ENCODE data around the gene BTBD18.

Gene BTBD18

GRCh38 chr11:57773026-57773598 lies 21.5 kb upstream of the BTBD18 start:
- DNase-seq (ENCODE audit: low spot score): no peak

GRCh38 chr11:57772562-57772961 lies 20.9 kb upstream of the BTBD18 start:
- no peak for DNase-seq (ENCODE audit: low spot score)

- DNase-seq (ENCODE audit: low spot score): no peak
Measured at GRCh38 chr11:57771365-57771764, 19.7 kb upstream of the BTBD18 start.

GRCh38 chr11:57770793-57771192 lies 19.2 kb upstream of the BTBD18 start:
- DNase-seq (ENCODE audit: low spot score): no peak

- DNase-seq (ENCODE audit: low spot score): no peak
Measured at GRCh38 chr11:57764972-57765371, 13.4 kb upstream of the BTBD18 start.

GRCh38 chr11:57764566-57764965 lies 12.9 kb upstream of the BTBD18 start:
- no peak for DNase-seq (ENCODE audit: low spot score)

GRCh38 chr11:57764021-57764420 lies 12.4 kb upstream of the BTBD18 start:
- DNase-seq (ENCODE audit: low spot score): no peak

GRCh38 chr11:57763568-57763967 lies 11.9 kb upstream of the BTBD18 start:
- no peak for DNase-seq (ENCODE audit: low spot score)

GRCh38 chr11:57762235-57762861 lies 10.7 kb upstream of the BTBD18 start:
- DNase-seq (ENCODE audit: low spot score): no peak

- DNase-seq (ENCODE audit: low spot score): no peak
Measured at GRCh38 chr11:57761301-57762234, 9.9 kb upstream of the BTBD18 start, which contains the start of gene CTNND1. Gene CTNND1, plus strand, starts transcription at chr11:57761802. Its CDS starts 29,677 bp downstream, at chr11:57791479.

GRCh38 chr11:57758174-57758573 lies 6.6 kb upstream of the BTBD18 start:
- no peak for DNase-seq (ENCODE audit: low spot score)

- no peak for DNase-seq (ENCODE audit: low spot score)
Measured at GRCh38 chr11:57752954-57753353, 1.3 kb upstream of the BTBD18 start.

- no peak for DNase-seq (ENCODE audit: low spot score)
Measured at GRCh38 chr11:57751176-57751575, 443 bp downstream of the BTBD18 start.

- no peak for DNase-seq (ENCODE audit: low spot score)
Measured at GRCh38 chr11:57746920-57747319, 4.7 kb downstream of the BTBD18 start.

- DNase-seq (ENCODE audit: low spot score): no peak
Measured at GRCh38 chr11:57745206-57745605, 6.4 kb downstream of the BTBD18 start.

- DNase-seq (ENCODE audit: low spot score): no peak
Measured at GRCh38 chr11:57744357-57744756, 7.3 kb downstream of the BTBD18 start.

GRCh38 chr11:57742087-57742452 lies 9.5 kb downstream of the BTBD18 start:
- no peak for DNase-seq (ENCODE audit: low spot score)

- DNase-seq (ENCODE audit: low spot score): peak; percentile 97
Measured at GRCh38 chr11:57741132-57742086, 10.2 kb downstream of the BTBD18 start, which contains the start of gene SELENOH. Gene SELENOH, plus strand, starts transcription at chr11:57741491. Its CDS starts 105 bp downstream, at chr11:57741596.

- no peak for DNase-seq (ENCODE audit: low spot score)
Measured at GRCh38 chr11:57735619-57736298, 15.9 kb downstream of the BTBD18 start.

GRCh38 chr11:57732661-57733060 lies 19.0 kb downstream of the BTBD18 start:
- no peak for DNase-seq (ENCODE audit: low spot score)

GRCh38 chr11:57729479-57729878 lies 22.1 kb downstream of the BTBD18 start:
- DNase-seq (ENCODE audit: low spot score): no peak

Data from activated CD4-positive, alpha-beta T cell treated with anti-CD3 and anti-CD28 coated beads, Interleukin-2, Interleukin-4, amounts not matched to agents 100 ng/mL and 50 ng/mL, durations not matched to agents 16 hours and 8 hours (primary cell).